ENCODE data around the gene CDKL2. TPM values are rescaled to one million over a fixed set of nuclear protein-coding genes. Genes with fewer than 3 reads are reported as not detected.

CDKL2 gene
- 1.1 TPM for polyA plus RNA-seq (2013, experiment 1 of 2)
- polyA plus RNA-seq (2013, experiment 2 of 2), result 0.98 TPM

DNA sequence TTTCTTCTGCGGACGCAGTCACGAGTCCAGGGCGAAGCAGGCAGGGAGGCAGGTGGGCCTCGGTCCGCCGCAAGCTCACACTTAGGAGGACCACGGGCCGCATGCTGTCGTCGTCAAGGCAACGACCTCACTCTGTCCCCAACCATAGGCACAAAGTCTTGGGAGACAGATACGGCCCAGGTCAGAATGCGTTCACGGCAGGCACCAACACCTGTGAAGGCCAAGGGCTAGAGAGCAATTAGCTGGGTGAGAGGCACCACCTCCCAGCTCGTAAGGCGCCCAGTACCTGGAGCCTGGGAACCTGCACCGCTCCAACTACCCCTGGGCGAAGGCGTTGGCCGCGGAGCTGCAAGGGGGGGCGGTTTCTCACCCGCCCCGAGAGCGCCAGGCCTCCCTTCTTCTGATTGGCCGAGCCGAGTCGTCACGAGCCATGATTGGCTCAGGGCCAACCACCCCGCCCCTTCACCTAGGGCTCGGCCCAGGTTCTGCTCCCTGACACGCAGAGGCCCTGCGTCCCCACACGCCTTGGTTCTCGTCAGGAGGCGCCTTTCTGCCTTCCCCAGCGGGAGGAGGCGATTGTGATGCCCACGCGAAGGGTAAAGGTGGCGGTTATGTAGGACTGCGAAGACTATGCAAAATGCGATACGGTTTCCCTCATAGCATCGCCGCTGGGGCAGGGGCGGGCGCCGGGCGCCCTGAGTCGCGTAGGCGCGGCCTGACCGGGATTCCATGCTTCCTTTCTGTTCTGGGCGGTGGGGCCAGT, at the start of gene CDKL2:
CDKL2 (minus strand) TSS at position 355 of the 763 bp plus-strand sequence. CDS start 4,540 bp downstream, outside the sequence.
- H2AK5ac ChIP-seq (ENCODE audit: low read depth, low read length), result no peak within 1 kb of the TSS
- peak within 1 kb of the TSS; percentile 60 to 85 for H3K4me3 ChIP-seq (ENCODE audit: low read length in 2 of 2)
- peak; percentile 74 for DNase-seq (ENCODE audit: low spot score)
- no peak within 1 kb of the TSS for H2BK15ac ChIP-seq (ENCODE audit: low read length)
- H2BK12ac ChIP-seq (ENCODE audit: low read length), result no peak within 1 kb of the TSS
- peaks cover 3% of the 10 kb centered on the region in 2 donors for H3K4me1 ChIP-seq (ENCODE audit: control insufficient read depth in 2 of 2, insufficient read depth in 1 of 2, low read depth in 1 of 2, low read length in 2 of 2)
- H3K4ac ChIP-seq (ENCODE audit: low read length), result no peak within 1 kb of the TSS
- H3K9me3 ChIP-seq (replicated peaks in 1 of 2; ENCODE audit: control insufficient read depth in 2 of 2, insufficient read depth in 1 of 2, low read depth in 1 of 2, low read length in 2 of 2), result no peaks in the 10 kb centered on the region
- H3K4me2 ChIP-seq (ENCODE audit: insufficient read depth, low read length, poor library complexity, severe bottlenecking), result peak within 1 kb of the TSS; percentile 88
- no peaks in the 10 kb centered on the region for H3K27me3 ChIP-seq (ENCODE audit: control insufficient read depth in 3 of 3, insufficient read depth in 3 of 3, low read depth in 1 of 3, low read length in 3 of 3)
- H4K91ac ChIP-seq (ENCODE audit: low read depth, low read length, poor library complexity), result no peak within 1 kb of the TSS
- H2BK5ac ChIP-seq (ENCODE audit: low read length), result no peak within 1 kb of the TSS
- H3K23ac ChIP-seq (ENCODE audit: low read depth, low read length, poor library complexity), result peak within 1 kb of the TSS; percentile 0
- H3K79me1 ChIP-seq (ENCODE audit: low read depth, low read length), result no peaks in the 10 kb centered on the region
- no CpG with 5 or more reads among the region's 57 CpGs for WGBS, 2 donors (ENCODE audit: extremely low coverage in 2 of 2, insufficient read length in 2 of 2, insufficient replicate concordance in 1 of 2)
- H2AFZ ChIP-seq (ENCODE audit: low read length), result peak within 1 kb of the TSS; percentile 95
- peak within 1 kb of the TSS; percentile 88 for H3K9ac ChIP-seq (ENCODE audit: low read depth, low read length, poor library complexity)
- H3K18ac ChIP-seq (ENCODE audit: low read length), result peak within 1 kb of the TSS; percentile 96
- H3K14ac ChIP-seq (ENCODE audit: low read length), result no peak within 1 kb of the TSS
- H2BK120ac ChIP-seq (ENCODE audit: low read depth, low read length), result no peak within 1 kb of the TSS
- no peaks in the 10 kb centered on the region for H3K36me3 ChIP-seq (replicated peaks in 1 of 2; ENCODE audit: control insufficient read depth in 2 of 2, insufficient read depth in 2 of 2, low read length in 2 of 2)
- no peak within 1 kb of the TSS for H4K8ac ChIP-seq (ENCODE audit: low read depth, low read length)
- no peak within 1 kb of the TSS for H3K27ac ChIP-seq (replicated peaks; ENCODE audit: low read length)

DNA sequence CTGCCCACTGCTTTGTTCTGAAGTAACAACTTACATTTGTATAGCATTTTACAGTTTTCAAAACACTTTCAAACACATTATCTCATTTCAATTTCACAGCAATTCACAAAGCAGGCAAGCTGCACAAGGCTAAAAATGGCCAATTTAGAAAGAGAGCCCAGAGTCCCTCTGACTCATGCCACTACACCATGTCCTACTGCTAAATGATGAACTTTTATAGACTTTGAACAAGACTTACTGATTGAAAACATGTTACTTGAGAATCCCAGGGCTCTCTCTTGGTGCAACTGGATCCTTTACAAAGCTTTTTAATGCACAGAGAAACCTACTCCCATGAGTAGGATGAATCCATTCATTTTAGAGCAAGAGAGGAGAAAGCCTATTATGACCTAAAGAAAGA, 48.6 kb upstream of the CDKL2 start:
- H3K4me2 ChIP-seq (ENCODE audit: insufficient read depth, low read length, poor library complexity, severe bottlenecking), result no peak overlapping the region
- no peak overlapping the region for H2BK15ac ChIP-seq (ENCODE audit: low read length)
- H2BK5ac ChIP-seq (ENCODE audit: low read length), result no peak overlapping the region
- no peak overlapping the region for H3K4ac ChIP-seq (ENCODE audit: low read length)
- H3K9ac ChIP-seq (ENCODE audit: low read depth, low read length, poor library complexity), result no peak overlapping the region
- H3K36me3 ChIP-seq (replicated peaks in 1 of 2; ENCODE audit: control insufficient read depth in 2 of 2, insufficient read depth in 2 of 2, low read length in 2 of 2), result no peaks in the 10 kb centered on the region
- H3K27me3 ChIP-seq (ENCODE audit: control insufficient read depth in 3 of 3, insufficient read depth in 3 of 3, low read depth in 1 of 3, low read length in 3 of 3), result no peaks in the 10 kb centered on the region
- no peak overlapping the region for H2AK5ac ChIP-seq (ENCODE audit: low read depth, low read length)
- no peak overlapping the region for H3K4me3 ChIP-seq (ENCODE audit: low read length in 2 of 2)
- H4K8ac ChIP-seq (ENCODE audit: low read depth, low read length), result no peak overlapping the region
- H2AFZ ChIP-seq (ENCODE audit: low read length), result no peak overlapping the region
- H4K91ac ChIP-seq (ENCODE audit: low read depth, low read length, poor library complexity), result no peak overlapping the region
- H3K27ac ChIP-seq (replicated peaks; ENCODE audit: low read length), result no peak overlapping the region
- H3K18ac ChIP-seq (ENCODE audit: low read length), result no peak overlapping the region
- H2BK12ac ChIP-seq (ENCODE audit: low read length), result no peak overlapping the region
- no peak overlapping the region for H3K14ac ChIP-seq (ENCODE audit: low read length)
- H2BK120ac ChIP-seq (ENCODE audit: low read depth, low read length), result no peak overlapping the region
- H3K9me3 ChIP-seq (replicated peaks in 1 of 2; ENCODE audit: control insufficient read depth in 2 of 2, insufficient read depth in 1 of 2, low read depth in 1 of 2, low read length in 2 of 2), result no peaks in the 10 kb centered on the region
- no peaks in the 10 kb centered on the region for H3K79me1 ChIP-seq (ENCODE audit: low read depth, low read length)
- DNase-seq (ENCODE audit: low spot score), result no peak
- no peak overlapping the region for H3K23ac ChIP-seq (ENCODE audit: low read depth, low read length, poor library complexity)
- H3K4me1 ChIP-seq (ENCODE audit: control insufficient read depth in 2 of 2, insufficient read depth in 1 of 2, low read depth in 1 of 2, low read length in 2 of 2), result peaks cover 3 to 4% of the 10 kb centered on the region in 2 donors

DNA sequence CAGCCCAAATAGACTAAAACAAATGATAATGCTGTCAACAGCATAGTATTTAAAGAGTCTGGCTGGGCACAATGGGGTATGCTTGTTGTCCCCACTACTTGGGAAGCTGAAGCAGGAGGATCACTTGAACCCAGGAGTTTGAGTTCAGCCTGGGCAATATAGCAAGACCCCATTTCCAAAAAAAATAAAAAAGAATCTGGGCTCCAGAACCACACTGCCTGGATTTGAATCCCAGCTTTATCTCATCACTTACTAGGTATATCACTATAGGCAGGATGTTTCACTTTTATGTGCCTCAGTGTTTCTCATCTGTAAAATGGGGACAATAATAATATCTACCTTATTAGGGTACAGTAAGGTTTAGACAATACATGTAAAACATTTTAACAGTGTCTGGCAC, 48.1 kb upstream of the CDKL2 start:
- Histone ChIP-seq H3K4me3 (ENCODE audit: low read length in 2 of 2) (no peak overlapping the region), H4K8ac (ENCODE audit: low read depth, low read length) (no peak overlapping the region), H3K18ac (ENCODE audit: low read length) (no peak overlapping the region), H3K36me3 (replicated peaks in 1 of 2; ENCODE audit: control insufficient read depth in 2 of 2, insufficient read depth in 2 of 2, low read length in 2 of 2) (no peaks in the 10 kb centered on the region), H3K27me3 (ENCODE audit: control insufficient read depth in 3 of 3, insufficient read depth in 3 of 3, low read depth in 1 of 3, low read length in 3 of 3) (no peaks in the 10 kb centered on the region), H2BK12ac (ENCODE audit: low read length) (no peak overlapping the region), H3K79me1 (ENCODE audit: low read depth, low read length) (no peaks in the 10 kb centered on the region), H2AFZ (ENCODE audit: low read length) (no peak overlapping the region), H3K9me3 (replicated peaks in 1 of 2; ENCODE audit: control insufficient read depth in 2 of 2, insufficient read depth in 1 of 2, low read depth in 1 of 2, low read length in 2 of 2) (no peaks in the 10 kb centered on the region), H3K4ac (ENCODE audit: low read length) (no peak overlapping the region), H2AK5ac (ENCODE audit: low read depth, low read length) (no peak overlapping the region), H2BK15ac (ENCODE audit: low read length) (no peak overlapping the region), H3K4me1 (ENCODE audit: control insufficient read depth in 2 of 2, insufficient read depth in 1 of 2, low read depth in 1 of 2, low read length in 2 of 2) (peaks cover 5 to 6% of the 10 kb centered on the region in 2 donors), H3K23ac (ENCODE audit: low read depth, low read length, poor library complexity) (no peak overlapping the region), H3K14ac (ENCODE audit: low read length) (no peak overlapping the region), H2BK5ac (ENCODE audit: low read length) (no peak overlapping the region), H2BK120ac (ENCODE audit: low read depth, low read length) (no peak overlapping the region), H4K91ac (ENCODE audit: low read depth, low read length, poor library complexity) (no peak overlapping the region), H3K9ac (ENCODE audit: low read depth, low read length, poor library complexity) (no peak overlapping the region), H3K4me2 (ENCODE audit: insufficient read depth, low read length, poor library complexity, severe bottlenecking) (no peak overlapping the region), H3K27ac (replicated peaks; ENCODE audit: low read length) (no peak overlapping the region)
- no peak for DNase-seq (ENCODE audit: low spot score)

DNA sequence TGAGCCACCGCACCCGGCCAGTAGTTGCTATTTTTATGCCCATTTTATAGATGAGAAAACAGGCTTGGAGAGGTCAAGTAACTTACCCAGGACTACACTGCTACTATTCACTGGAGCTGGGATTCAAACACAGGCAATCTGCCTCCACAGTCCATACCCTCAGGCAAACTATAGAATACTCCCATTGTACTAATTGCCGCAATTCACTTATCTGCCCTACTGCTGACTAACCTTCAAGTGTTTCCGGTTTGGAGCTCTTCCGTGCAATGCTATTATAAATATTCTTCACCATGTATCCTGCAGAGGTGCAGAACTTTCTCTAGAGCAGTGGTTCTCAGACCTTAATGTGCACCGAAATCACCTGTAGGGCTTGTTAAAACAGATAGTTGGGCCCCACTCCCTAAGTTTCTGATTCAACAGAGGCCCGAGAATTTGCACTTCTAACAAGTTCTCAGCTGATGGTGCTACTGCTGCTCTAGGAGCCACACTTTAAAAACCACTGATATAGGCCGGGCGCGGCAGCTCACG, 44.7 kb upstream of the CDKL2 start:
- Histone ChIP-seq H3K4me1 (ENCODE audit: control insufficient read depth in 2 of 2, insufficient read depth in 1 of 2, low read depth in 1 of 2, low read length in 2 of 2) (peaks cover 5 to 11% of the 10 kb centered on the region in 2 donors), H3K36me3 (replicated peaks in 1 of 2; ENCODE audit: control insufficient read depth in 2 of 2, insufficient read depth in 2 of 2, low read length in 2 of 2) (no peaks in the 10 kb centered on the region), H2BK15ac (ENCODE audit: low read length) (no peak overlapping the region), H3K4me3 (ENCODE audit: low read length in 2 of 2) (no peak overlapping the region), H3K9me3 (replicated peaks in 1 of 2; ENCODE audit: control insufficient read depth in 2 of 2, insufficient read depth in 1 of 2, low read depth in 1 of 2, low read length in 2 of 2) (no peaks in the 10 kb centered on the region), H3K18ac (ENCODE audit: low read length) (no peak overlapping the region), H2BK5ac (ENCODE audit: low read length) (no peak overlapping the region), H3K79me1 (ENCODE audit: low read depth, low read length) (no peaks in the 10 kb centered on the region), H3K27ac (replicated peaks; ENCODE audit: low read length) (no peak overlapping the region), H2AK5ac (ENCODE audit: low read depth, low read length) (no peak overlapping the region), H3K23ac (ENCODE audit: low read depth, low read length, poor library complexity) (no peak overlapping the region), H3K9ac (ENCODE audit: low read depth, low read length, poor library complexity) (no peak overlapping the region), H2BK120ac (ENCODE audit: low read depth, low read length) (no peak overlapping the region), H3K14ac (ENCODE audit: low read length) (no peak overlapping the region), H4K8ac (ENCODE audit: low read depth, low read length) (no peak overlapping the region), H3K27me3 (ENCODE audit: control insufficient read depth in 3 of 3, insufficient read depth in 3 of 3, low read depth in 1 of 3, low read length in 3 of 3) (no peaks in the 10 kb centered on the region), H3K4me2 (ENCODE audit: insufficient read depth, low read length, poor library complexity, severe bottlenecking) (no peak overlapping the region), H2AFZ (ENCODE audit: low read length) (no peak overlapping the region), H2BK12ac (ENCODE audit: low read length) (no peak overlapping the region), H3K4ac (ENCODE audit: low read length) (no peak overlapping the region), H4K91ac (ENCODE audit: low read depth, low read length, poor library complexity) (no peak overlapping the region)
- no CpG with 5 or more reads among the region's 11 CpGs for WGBS, 2 donors (ENCODE audit: extremely low coverage in 2 of 2, insufficient read length in 2 of 2, insufficient replicate concordance in 1 of 2)
- DNase-seq (ENCODE audit: low spot score), result no peak

All from neuronal stem cell (in vitro differentiated cells).